GM19372 (cell line): ENCODE measurements around the gene SMAP2.
A peak's percentile ranks its signal among the peaks of the same experiment; 100 is the strongest.
"Not testable (repeated sequence)": the region's sequence is repeated elsewhere in the genome, so short reads cannot be mapped to it uniquely, and the experiment has no call there.

Experiments used
- ATAC-seq: cut with Tn5 transposase; IDR thresholded peaks from one replicate; pipeline ENCODE4 v1.9.1; 2021; ENCODE audit warnings: mild to moderate bottlenecking, low read depth, moderate library complexity; ENCODE audit not compliant: unreplicated experiment

SMAP2 gene

DNA sequence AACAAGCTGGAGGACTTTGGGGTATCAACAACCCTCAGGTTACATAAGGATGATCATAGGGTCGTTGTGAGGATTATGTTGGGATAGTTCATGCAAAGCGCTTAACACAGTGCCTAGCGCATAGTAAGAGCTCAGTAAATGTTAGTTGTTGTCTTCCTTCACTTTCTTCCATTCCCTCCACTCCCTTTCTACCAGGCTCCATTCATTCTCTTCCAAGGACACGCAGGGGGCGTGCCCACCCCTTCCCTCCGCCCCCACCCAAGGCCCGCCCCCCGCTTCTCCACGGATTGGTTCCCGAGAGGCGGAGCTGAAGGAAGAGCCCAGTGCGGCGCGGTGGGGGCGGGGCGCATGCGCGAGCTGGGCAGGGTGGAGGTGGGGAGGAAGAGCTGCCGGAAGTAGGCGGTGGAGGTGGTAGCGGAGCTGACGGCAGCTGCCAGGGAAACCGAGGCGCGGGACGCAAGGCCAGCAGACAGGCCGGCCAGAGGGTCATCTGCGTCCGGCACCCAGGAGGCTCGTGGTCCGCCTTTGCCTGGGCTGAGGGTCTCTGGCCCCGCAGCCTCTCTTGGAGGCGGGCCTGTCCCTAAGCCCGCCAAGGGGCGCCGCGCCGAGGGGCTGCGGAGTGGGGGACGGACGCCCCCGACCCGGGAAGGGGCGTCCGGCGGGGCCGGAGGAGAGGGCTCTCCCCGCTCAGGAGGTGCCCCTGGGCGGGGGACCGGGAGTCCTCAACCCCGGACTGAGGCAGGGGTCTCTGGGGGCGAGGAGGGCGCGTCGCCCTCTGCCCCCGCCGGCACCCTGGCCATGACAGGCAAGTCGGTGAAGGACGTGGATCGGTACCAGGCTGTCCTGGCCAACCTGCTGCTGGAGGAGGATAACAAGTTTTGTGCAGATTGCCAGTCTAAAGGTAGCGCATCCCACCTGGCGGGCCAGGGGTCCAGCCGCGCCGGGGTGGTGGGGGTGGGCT, at the start of gene SMAP2:
SMAP2 (plus strand) TSS at position 405 of the 961 bp plus-strand sequence; CDS start at position 799, 394 bp downstream.
- ATAC-seq: peak; percentile 83

DNA sequence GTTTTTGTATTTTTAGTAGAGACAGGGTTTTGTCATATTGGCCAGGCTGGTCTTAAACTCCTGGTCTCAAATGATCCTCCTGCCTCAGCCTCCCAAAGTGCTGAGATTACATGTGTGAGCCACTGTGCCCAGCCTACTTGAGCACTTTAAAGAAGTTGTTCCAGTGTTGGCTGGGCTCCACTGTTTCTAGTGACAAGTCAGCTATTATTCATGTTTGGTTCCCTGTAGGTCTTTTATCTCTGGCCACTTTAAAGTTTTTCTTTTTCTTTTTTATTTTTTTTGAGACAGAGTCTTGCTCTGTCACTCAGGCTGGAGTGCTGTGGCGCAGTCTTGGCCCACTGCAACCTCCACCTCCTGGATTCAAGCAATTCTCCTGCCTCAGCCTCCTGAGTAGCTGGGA, 42.1 kb upstream of the SMAP2 start:
- not testable (repeated sequence) for ATAC-seq

DNA sequence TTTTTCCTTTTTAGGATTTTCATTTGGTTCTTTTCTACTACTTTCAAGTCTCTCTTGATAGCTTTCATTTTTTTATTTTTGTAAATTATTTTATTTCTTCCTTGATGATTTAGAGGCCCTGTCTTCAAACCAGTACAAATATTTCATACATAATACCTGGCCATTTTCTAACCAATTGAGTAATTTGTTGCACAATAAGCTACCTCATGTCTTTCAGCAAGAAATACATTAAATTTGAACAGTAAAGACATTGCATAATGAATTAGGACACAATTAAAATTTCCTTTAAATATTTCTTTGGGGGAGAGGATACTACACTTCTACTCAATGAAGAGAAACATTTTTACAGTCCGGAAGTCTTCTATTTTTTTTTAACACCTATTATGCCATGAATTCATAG, 40.8 kb upstream of the SMAP2 start:
- ATAC-seq: no peak

DNA sequence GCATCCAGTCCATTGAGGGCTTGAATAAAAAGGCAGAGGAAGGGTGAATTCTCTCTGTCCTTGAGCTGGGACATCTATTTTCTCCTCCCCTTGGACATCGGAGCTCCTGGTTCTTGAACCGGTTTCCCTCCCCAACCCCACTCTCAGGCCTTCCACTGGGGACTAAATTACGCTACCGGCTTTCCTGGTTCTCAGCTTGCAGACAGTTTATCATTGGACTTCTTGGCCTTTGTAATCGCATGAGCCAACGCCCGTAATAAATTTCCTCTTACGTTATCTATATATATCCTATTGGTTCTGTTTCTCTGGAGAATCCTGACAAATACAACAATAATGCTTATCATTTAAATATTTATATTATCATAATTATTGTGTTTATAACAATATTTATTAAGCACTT, 36.1 kb upstream of the SMAP2 start:
- ATAC-seq: no peak

DNA sequence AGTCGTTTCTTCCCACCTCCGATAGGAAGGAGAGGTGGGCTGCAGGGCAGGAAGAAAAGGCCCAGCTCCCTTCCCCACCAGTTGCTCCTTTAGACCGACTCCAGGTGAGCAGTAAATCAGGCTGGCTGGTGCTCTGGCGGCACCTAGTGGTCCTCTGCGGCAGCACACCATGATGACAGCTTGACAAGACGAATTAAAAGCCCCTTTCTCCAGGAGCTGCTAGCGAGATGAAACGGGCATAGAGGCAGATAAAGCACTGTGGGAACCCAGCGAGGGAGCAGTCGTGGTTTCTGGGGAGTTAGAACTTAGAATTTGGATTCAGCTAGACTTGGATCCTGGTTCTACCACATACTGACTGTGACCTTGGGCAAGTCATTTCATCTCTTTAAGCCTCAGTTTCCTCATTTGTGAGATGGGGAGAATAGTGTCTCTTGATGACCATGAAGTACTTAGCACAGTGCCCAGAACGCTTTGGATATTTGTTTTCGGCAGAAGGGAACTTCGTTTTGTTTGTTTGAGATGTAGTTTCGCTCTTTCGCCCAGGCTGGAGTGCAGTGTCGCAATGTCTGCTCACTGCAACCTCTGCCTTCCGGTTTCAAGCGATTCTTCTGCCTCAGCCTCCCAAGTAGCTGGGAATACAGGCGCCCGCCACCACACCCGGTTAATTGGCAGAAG, 34.6 kb upstream of the SMAP2 start:
- no peak for ATAC-seq

DNA sequence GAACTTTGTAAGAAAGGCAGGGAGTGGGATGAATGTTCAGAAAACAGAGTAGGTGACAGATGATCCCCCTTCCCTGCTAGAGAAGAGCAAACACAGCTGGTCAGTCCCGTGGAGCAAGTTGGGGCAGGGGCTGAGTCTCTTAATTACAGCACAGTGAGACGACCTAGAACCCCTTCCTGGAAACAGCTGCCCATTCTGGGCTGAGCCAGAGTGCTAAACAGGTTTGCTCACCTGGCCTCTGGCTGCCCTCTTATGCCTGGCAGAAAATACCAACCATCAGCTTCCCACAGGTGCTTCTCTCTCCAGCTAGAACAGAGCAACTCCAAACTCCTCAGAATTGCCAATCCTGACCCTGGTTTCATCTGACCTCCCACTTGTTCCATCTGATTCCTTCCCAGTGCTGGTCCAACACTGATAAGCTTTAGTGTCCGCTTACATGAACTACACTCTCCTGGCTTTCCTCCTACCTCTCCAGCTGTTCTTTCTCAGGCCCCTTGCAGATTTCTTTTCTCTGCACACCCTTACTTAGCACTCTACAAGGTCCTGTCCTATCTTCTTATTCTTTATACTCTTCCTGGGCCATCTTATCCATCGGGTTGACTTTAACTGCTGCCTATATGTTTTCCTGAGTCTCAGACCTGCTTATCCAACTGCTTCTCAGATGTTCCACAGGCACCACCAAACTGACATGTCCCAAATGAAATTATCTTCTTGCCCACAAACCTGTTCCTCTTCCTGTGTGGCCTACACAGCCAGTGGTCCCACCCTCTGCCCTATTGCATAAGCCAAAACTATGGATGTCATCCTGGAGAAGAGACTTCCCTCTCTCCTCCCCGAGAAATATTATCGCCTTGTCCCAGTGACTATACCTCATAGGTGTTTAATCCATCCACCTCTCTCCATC, 33.9 kb upstream of the SMAP2 start:
- ATAC-seq: no peak

DNA sequence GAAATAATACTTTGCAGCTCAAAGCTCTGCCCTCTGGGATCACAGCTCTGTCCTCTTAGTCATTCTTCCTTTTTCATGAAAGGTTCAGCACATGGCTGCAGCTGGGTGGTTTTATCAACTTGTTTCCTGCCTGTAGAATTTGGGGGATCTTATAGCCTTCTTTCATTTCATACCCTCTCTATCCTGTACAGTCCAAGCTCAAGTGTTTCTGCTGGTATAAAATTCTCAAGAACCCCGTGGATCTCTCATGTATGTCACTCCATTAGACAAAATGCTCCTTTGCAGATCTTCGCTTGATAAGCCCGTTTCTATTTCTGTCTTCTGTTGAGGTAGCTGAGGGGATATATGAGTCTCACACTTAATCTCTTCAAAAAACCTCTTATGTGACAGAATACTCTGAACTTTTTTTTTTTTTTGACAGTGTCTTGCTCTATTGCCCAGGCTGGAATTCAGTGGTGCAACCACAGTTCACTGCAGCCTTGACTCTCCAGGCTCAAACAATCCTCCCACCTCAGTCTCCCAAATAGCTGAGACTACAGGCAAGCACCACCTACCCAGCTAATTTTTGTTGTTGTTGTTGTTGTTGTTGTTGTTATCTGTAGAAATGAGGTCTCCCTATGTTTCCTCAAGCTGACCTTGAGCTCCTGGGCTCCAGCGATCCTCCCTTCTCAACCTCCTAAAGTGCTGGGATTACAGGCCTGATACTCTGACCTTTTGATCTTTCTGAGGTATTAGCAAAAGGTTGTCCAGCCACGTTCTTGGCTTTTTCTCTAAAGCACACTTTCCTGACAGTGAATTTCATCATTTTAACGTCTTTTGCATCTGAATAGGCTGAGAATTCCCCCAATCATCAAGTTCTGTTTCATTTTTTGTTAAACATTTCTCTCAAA, 31.8 kb upstream of the SMAP2 start:
- no peak for ATAC-seq

DNA sequence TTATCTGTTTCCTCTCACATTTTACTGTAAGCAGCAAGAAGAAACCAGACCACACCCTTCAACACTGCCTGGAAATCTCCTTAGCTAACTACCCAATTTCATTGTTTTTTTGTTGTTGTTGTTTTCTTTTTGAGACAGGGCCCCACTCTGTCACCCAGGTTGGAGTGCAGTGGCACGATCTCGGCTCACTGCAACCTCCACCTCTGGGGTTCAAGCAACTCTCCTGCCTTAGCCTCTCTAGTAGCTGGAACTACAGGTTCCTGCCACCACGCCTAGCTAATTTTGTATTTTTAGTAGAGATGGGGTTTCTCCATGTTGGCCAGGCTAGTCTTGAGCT, 31.2 kb upstream of the SMAP2 start:
- not testable (repeated sequence) for ATAC-seq

DNA sequence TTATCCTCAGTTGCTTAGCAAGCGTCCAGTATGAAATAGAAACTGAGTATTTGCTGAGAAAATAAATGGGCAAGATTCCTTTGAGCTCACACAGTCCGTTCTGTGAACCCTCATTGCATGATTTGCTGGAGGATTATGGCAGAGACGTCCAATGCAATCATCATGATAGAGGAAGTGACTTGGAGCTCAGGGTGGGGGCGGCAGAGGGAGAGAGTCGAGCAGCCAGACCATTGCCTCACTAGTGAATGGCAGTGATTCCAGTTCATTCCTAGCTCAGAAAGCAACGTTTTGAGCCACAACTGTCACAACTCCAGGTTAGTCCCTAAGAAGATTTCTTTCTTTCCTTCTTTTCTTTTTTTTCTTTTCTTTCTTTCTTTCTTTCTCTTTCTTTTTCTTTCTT, 28.9 kb upstream of the SMAP2 start:
- no peak for ATAC-seq

DNA sequence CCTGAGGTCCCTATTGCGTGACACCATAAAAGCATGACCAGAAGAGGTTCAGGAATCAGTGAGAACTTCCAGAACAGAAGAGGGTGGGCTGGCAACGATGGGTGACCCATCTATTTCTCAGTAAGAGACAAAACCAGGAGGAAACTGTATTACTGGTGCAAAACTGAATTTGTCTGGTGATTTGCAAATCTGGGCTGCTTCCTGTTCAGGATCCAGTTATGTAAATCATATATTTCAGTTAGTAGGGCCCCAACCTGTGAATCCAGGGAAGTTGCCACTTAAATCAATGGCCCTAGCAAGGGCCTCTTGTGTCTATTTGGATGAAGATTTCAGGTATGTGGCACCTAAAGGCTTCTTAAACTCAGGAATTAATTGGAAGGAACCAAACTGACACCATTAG, 23.1 kb upstream of the SMAP2 start:
- no peak for ATAC-seq

DNA sequence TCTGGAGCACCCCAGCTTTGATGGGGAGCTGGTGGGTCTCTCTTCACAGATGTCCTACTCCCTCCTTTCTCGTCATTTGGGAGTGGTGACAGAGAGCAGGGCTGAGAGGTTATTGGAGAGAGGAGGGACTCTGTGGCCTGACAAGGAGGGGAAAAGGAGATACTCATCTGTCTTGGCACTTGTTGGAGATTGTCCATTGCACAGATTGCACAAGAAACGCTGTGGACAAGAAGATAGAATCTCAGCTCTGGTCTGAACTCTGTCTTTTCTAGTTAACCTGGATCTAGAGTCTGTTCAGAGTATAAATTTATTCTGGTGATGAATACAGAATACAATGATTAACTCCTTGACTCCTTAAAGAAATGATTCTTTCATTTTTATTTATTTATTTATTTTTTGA, 22.4 kb upstream of the SMAP2 start:
- no peak for ATAC-seq

DNA sequence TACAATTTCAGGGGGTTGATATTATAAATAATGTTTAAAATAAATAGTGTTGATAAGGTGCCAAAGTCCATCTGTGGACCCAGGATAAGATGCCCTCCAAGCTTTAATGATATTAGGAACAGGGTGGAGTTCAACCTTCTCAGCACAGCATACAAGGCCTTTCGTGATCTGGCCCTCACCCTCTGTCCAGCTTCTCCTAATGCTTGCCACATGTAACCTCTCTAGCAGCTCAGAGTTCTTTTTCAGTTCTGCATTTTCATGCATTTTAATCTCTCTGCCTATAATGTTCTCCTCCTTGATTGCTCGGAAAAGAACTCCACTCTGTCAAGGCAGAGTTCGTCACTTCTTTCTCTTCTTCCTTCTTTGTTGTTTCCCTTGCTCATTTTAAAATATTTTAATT, 21.4 kb upstream of the SMAP2 start:
- no peak for ATAC-seq

DNA sequence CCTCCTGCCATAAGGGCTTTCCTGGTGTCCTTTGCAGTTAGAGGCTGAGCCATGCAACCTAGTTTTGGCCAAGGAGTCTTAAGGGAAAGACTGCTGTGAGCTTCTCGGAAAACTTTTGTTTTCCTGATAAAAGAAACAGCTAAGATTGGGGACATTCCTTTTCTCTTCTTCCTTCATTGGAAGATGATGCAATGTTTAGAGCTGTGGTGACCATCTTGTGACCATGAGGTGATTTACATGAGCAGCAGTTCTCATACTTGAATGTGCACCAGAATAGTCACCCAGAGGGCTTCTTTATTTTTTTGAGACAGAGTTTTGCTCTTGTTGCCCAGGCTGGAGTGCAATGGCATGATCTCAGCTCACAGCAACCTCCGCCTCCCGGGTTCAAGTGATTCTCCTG, 20.4 kb upstream of the SMAP2 start:
- no peak for ATAC-seq

DNA sequence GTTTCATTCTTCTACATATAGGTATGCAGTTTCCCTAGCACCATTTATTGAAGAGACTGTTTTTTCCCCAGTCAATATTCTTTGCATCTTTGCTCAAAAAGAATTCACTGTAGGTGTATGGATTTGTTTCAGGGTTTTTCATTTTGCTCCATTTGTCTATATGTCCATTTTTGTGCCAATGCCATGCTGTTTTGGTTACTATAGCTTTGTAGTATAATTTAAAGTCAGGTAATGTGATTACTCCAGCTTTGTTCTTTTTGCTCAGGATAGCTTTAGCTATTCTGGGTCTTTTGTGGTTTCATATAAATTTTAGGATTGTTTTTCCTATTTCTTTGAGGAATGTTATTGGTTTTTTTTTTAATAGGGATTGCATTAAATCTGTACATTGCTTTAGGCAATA, 15.9 kb upstream of the SMAP2 start:
- ATAC-seq: no peak

DNA sequence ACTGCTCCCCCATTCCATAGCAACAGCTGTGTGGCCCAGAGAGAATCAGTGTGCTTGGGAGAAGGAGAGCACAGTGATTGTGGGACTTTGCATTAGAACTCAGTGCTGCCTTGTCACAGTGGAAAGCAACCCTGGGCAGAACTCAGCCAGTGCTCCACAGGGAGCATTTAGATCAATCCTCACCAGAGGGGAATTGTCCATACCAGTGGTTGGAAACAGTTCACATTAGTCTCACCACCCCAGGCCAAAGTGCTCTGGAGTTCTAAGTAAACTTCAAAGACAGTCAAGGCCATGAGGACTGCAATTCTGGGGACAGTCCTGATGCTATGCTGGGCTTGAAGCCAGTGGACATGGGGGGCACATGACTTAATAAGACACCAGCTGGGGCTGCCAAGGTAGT, 12.9 kb upstream of the SMAP2 start:
- no peak for ATAC-seq

DNA sequence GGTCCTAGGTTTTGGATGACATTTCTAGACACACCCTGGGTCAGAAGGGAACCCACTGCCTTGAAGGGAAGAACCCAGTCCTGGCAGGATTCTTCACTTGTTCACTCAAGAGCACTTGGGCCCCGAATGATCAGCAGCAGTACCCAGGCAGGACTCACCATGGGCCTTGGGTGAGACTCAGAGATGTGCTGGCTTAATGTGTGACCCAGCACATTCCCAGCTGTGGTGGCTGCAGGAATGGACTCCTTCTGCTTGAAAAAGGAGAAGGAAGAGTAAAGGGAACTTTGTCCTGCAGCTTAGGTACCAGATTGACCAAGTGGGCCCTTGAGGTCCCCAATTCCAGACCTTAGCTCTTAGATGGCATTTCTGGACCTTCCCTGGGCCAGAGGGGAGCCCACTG, 12.3 kb upstream of the SMAP2 start:
- ATAC-seq: no peak

DNA sequence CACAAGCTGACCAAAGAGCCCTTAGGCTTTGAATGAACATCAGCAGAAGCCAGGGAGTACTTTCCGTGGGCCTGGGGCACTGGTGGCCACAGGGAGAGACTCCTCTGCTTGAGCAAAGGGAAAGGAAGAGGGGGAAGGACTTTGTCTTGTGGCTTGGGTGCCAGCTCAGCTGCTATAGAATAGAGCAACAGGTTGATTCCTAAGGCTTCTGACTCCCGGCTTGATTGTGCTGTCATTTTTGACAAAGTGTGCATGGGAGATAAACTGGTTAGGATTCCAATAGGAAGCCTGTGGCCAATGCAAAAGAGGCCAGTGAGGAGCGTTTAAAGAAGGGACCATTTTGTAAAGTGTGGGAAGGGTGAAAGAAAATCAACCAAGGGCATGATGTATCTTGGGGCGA, 11.9 kb upstream of the SMAP2 start:
- ATAC-seq: no peak

DNA sequence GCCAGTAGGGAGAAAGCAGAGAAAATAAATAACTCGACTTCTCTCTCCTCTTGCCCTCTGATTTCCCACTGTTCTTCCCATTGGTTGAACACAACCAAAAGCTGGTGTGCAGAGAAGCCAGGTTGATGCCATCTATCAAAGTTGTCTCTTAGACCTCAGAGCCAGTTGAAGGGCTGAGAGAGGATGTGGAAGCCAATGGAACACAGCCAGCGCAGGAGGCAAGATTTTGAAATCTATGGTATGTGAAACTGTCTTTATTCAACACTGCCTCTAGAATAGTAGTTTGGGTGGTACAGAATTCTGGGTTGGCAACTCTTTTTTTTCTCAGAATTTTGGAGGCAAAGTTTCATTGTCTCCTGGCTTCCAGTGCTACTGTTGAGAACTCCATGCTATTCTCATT, 11.3 kb upstream of the SMAP2 start:
- no peak for ATAC-seq

DNA sequence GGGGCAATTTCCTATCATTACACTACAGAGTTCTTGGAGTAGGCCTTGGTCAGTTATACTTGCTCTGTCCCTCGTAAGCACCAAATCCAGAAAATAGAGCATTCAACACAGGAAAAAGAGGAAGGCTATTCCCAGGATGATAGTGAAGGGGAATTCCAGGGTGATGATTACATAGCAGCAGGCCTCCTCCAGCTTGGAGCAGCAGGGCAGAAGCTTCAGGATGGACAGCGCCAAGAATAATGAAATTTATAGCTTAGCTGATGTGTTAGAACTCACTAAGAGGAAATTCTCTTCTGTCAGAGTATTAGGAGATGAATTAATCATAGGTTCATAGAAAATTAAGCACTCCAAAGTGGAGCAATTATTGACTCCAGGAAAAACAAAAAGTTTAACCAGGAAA, 10.8 kb upstream of the SMAP2 start:
- no peak for ATAC-seq

DNA sequence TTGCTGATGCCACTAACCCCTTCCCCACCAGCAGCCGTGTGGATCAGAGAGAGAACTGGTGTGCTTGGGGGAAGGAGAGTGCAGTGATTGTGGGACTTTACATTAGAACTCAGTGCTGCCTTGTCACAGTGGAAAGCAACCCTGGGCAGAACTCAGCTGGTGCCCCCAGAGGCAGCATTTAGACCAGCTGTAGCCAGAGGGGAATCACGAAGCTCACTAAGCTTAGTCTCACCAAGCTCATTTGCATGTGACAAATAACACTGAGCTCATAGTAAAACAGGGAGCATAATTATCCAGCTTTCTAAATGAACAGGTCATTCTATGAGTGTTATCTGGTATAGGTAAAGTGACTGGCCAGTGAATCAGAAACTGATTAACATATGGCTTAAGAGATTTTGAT, 9.8 kb upstream of the SMAP2 start:
- peak; percentile 57 for ATAC-seq
